T-helper 17 cell (primary cell): ENCODE data around the gene AUH. TPM values are rescaled to one million over a fixed set of nuclear protein-coding genes. Genes with fewer than 3 reads are reported as not detected.
A peak's percentile ranks its signal among the peaks of the same experiment; 100 is the strongest.

Source experiments
- ATAC-seq: fragments of 150-1000 bp; cut with Tn5 transposase; 2 replicates; pipeline ENCODE4 v1.10.0; 2021; ENCODE audit warnings: mild to moderate bottlenecking, moderate library complexity
- DNase-seq, 3 donors: peaks; one replicate each; pipeline versions ENCODE4 v3.0.0 to v3.0.0-alpha.2; 2020 to 2021
- H3K9me3 ChIP-seq: one replicate; pipeline ENCODE4 v1.7.0; 2013; ENCODE audit warnings: low read length, mild to moderate bottlenecking; ENCODE audit not compliant: control insufficient read depth, poor library complexity, severe bottlenecking
- H3K27ac Mint-ChIP-seq: one replicate; pipeline ENCODE4 v1.8.0; 2022; ENCODE audit warnings: mild to moderate bottlenecking, moderate library complexity, mixed read lengths
- H3K27me3 Mint-ChIP-seq: one replicate; pipeline ENCODE4 v1.8.0; 2022; ENCODE audit warnings: mixed read lengths
- H3K36me3 Mint-ChIP-seq: one replicate; pipeline ENCODE4 v1.8.0; 2022; ENCODE audit warnings: low read depth, mixed read lengths
- H3K4me1 Mint-ChIP-seq: one replicate; pipeline ENCODE4 v1.8.0; 2022; ENCODE audit warnings: mild to moderate bottlenecking, mixed read lengths
- H3K4me3 Mint-ChIP-seq: one replicate; pipeline ENCODE4 v1.8.0; 2022; ENCODE audit warnings: mild to moderate bottlenecking, moderate library complexity, mixed read lengths
- total RNA-seq, 4 donors: library from RNA in 2 of 4; stranded (reverse) in 2 of 4; gene quantifications; one replicate each; pipeline ENCODE4 v1.2.3 and lab custom pipeline; 2022 to 2026

The AUH gene
- total RNA-seq (10 to 100 TPM; 15.2 to 17.2 TPM), total RNA-seq (lab: John Stamatoyannopoulos, UW) (15.9 to 18.2 reads per million in 2 donors)

GRCh38 chr9:91361291-91362050 is at the start of gene AUH:
AUH (minus strand) TSS chr9:91361918; CDS start chr9:91361889, 29 bp downstream.
- H3K4me1 Mint-ChIP-seq = peaks cover 39% of the 10 kb centered on the region
- H3K4me3 Mint-ChIP-seq = peak within 1 kb of the TSS; percentile 91
- peaks cover 4% of the 10 kb centered on the region for H3K36me3 Mint-ChIP-seq

GRCh38 chr9:91411096-91411771 is 49.5 kb upstream of the AUH start:
- no peaks in the 10 kb centered on the region for H3K9me3 ChIP-seq
- no peak for DNase-seq
- Mint-ChIP-seq H3K4me3 (no peak overlapping the region), H3K27me3 (peaks cover 15% of the 10 kb centered on the region), H3K27ac (no peak overlapping the region), H3K36me3 (peaks cover 9% of the 10 kb centered on the region), H3K4me1 (peaks cover 9% of the 10 kb centered on the region)
- no peak for ATAC-seq

More at GRCh38 chr9:91361291-91362050, at the start of gene AUH:
- no peaks in the 10 kb centered on the region for H3K27me3 Mint-ChIP-seq
- peak; percentile 97 for ATAC-seq
- H3K27ac Mint-ChIP-seq = peak within 1 kb of the TSS; percentile 83
- peak; percentile 79 to 84 (median 81) for DNase-seq
- no peaks in the 10 kb centered on the region for H3K9me3 ChIP-seq

GRCh38 chr9:91410161-91410560 is 48.4 kb upstream of the AUH start:
- Mint-ChIP-seq H3K4me1 (peaks cover 6% of the 10 kb centered on the region), H3K36me3 (peaks cover 9% of the 10 kb centered on the region), H3K27ac (no peak overlapping the region), H3K4me3 (no peak overlapping the region), H3K27me3 (peaks cover 8% of the 10 kb centered on the region)
- ATAC-seq (no peak), DNase-seq (no peak)
- no peaks in the 10 kb centered on the region for H3K9me3 ChIP-seq

GRCh38 chr9:91408475-91408874 is 46.8 kb upstream of the AUH start:
- no peak overlapping the region for H3K27ac Mint-ChIP-seq
- no peaks in the 10 kb centered on the region for H3K9me3 ChIP-seq
- H3K4me1 Mint-ChIP-seq = peaks cover 6% of the 10 kb centered on the region
- peaks cover 9% of the 10 kb centered on the region for H3K36me3 Mint-ChIP-seq
- DNase-seq = no peak
- H3K27me3 Mint-ChIP-seq = peaks cover under 1% of the 10 kb centered on the region
- ATAC-seq = no peak
- H3K4me3 Mint-ChIP-seq = no peak overlapping the region

GRCh38 chr9:91407580-91408318 is 46.0 kb upstream of the AUH start:
- ATAC-seq = no peak
- H3K9me3 ChIP-seq = no peaks in the 10 kb centered on the region
- H3K27me3 Mint-ChIP-seq = peaks cover 7% of the 10 kb centered on the region
- DNase-seq = no peak
- no peak overlapping the region for H3K27ac Mint-ChIP-seq
- no peak overlapping the region for H3K4me3 Mint-ChIP-seq
- H3K4me1 Mint-ChIP-seq = peaks cover 7% of the 10 kb centered on the region
- peaks cover 9% of the 10 kb centered on the region for H3K36me3 Mint-ChIP-seq

GRCh38 chr9:91405343-91406077 is 43.8 kb upstream of the AUH start:
- peaks cover 8% of the 10 kb centered on the region for H3K36me3 Mint-ChIP-seq
- H3K9me3 ChIP-seq = no peaks in the 10 kb centered on the region
- H3K4me1 Mint-ChIP-seq = peaks cover 4% of the 10 kb centered on the region
- no peak for DNase-seq
- no peak for ATAC-seq
- H3K27me3 Mint-ChIP-seq = peaks cover 19% of the 10 kb centered on the region
- H3K4me3 Mint-ChIP-seq = no peak overlapping the region
- H3K27ac Mint-ChIP-seq = no peak overlapping the region

GRCh38 chr9:91403665-91404543 is 42.2 kb upstream of the AUH start:
- Mint-ChIP-seq H3K4me1 (peaks cover 4% of the 10 kb centered on the region), H3K36me3 (peaks cover 2% of the 10 kb centered on the region), H3K4me3 (no peak overlapping the region), H3K27ac (no peak overlapping the region), H3K27me3 (peaks cover 19% of the 10 kb centered on the region)
- no peak for ATAC-seq
- DNase-seq = no peak
- no peaks in the 10 kb centered on the region for H3K9me3 ChIP-seq

- H3K36me3 Mint-ChIP-seq = peaks cover 4% of the 10 kb centered on the region
- ATAC-seq (no peak), DNase-seq (no peak)
- H3K4me1 Mint-ChIP-seq = peaks cover 12% of the 10 kb centered on the region
- no peaks in the 10 kb centered on the region for H3K9me3 ChIP-seq
- H3K27me3 Mint-ChIP-seq = peaks cover 29% of the 10 kb centered on the region
- H3K27ac Mint-ChIP-seq = no peak overlapping the region
- H3K4me3 Mint-ChIP-seq = no peak overlapping the region
These were observed 37.2 kb upstream of the AUH start for GRCh38 chr9:91398926-91399325.

- H3K9me3 ChIP-seq = no peaks in the 10 kb centered on the region
- H3K36me3 Mint-ChIP-seq = peaks cover 2% of the 10 kb centered on the region
- H3K27ac Mint-ChIP-seq = no peak overlapping the region
- H3K4me3 Mint-ChIP-seq = no peak overlapping the region
- peaks cover 7% of the 10 kb centered on the region for H3K4me1 Mint-ChIP-seq
- H3K27me3 Mint-ChIP-seq = peaks cover 15% of the 10 kb centered on the region
- ATAC-seq (no peak), DNase-seq (no peak)
These were observed 34.1 kb upstream of the AUH start for GRCh38 chr9:91395553-91396471.

GRCh38 chr9:91395106-91395552 is 33.4 kb upstream of the AUH start:
- peaks cover 2% of the 10 kb centered on the region for H3K36me3 Mint-ChIP-seq
- ATAC-seq (no peak), DNase-seq (no peak)
- H3K27me3 Mint-ChIP-seq = peaks cover 15% of the 10 kb centered on the region
- H3K9me3 ChIP-seq = no peaks in the 10 kb centered on the region
- no peak overlapping the region for H3K4me3 Mint-ChIP-seq
- peaks cover 7% of the 10 kb centered on the region for H3K4me1 Mint-ChIP-seq
- H3K27ac Mint-ChIP-seq = no peak overlapping the region

- H3K27ac Mint-ChIP-seq = no peak overlapping the region
- H3K36me3 Mint-ChIP-seq = peaks cover 2% of the 10 kb centered on the region
- no peaks in the 10 kb centered on the region for H3K9me3 ChIP-seq
- ATAC-seq (no peak), DNase-seq (no peak)
- peaks cover 15% of the 10 kb centered on the region for H3K27me3 Mint-ChIP-seq
- no peak overlapping the region for H3K4me3 Mint-ChIP-seq
- H3K4me1 Mint-ChIP-seq = peaks cover 7% of the 10 kb centered on the region
These were observed 32.1 kb upstream of the AUH start for GRCh38 chr9:91393826-91394225.
